ENCODE measurements around the gene ELAVL3. TPM values are rescaled to one million over a fixed set of nuclear protein-coding genes. Genes with fewer than 3 reads are reported as not detected.

ELAVL3 gene
- total RNA-seq: not detected
- long read RNA-seq: 0 reads

- Histone ChIP-seq H3K27me3 (peaks cover 0 to 12% of the 10 kb centered on the region in 2 donors), H3K4me3 (no peak within 1 kb of the TSS), H3K4me1 (peaks cover 0 to 26% (median 4%) of the 10 kb centered on the region in 4 donors), H3K27ac (no peak within 1 kb of the TSS), H3K36me3 (no peaks in the 10 kb centered on the region), H3K9me3 (no peaks in the 10 kb centered on the region)
- DNase-seq (no peak), ATAC-seq (no peak)
- intact Hi-C loops (cut with DNase I): no loop called here
- TF ChIP-seq POLR2A (IDR thresholded peaks at IDR 0.05) (no peak), CTCF (IDR thresholded peaks at IDR 0.05) (no peak)
- WGBS (ENCODE audit: insufficient coverage, low coverage, low lambda C conversion rate, missing lambda C conversion rate): 19% methylated on average over 3 of the region's 77 CpGs
Measured at GRCh38 chr19:11480715-11481533, at the start of gene ELAVL3. Gene ELAVL3 (minus strand): TSS chr19:11481046. CDS start chr19:11480608, 438 bp downstream.

- WGBS (ENCODE audit: insufficient coverage, low coverage, low lambda C conversion rate, missing lambda C conversion rate): 36% methylated on average over 5 of the region's 9 CpGs
- H3K27me3 ChIP-seq: no peaks in the 10 kb centered on the region
Measured at GRCh38 chr19:11530432-11530831, 49.6 kb upstream of the ELAVL3 start.

GRCh38 chr19:11528551-11529341 lies 47.9 kb upstream of the ELAVL3 start, which contains the start of gene ECSIT:
Gene ECSIT (minus strand): TSS chr19:11529134. CDS start chr19:11519170, 9,964 bp downstream.
- 0% methylated on average over 13 of the region's 47 CpGs for WGBS (ENCODE audit: insufficient coverage, low coverage, low lambda C conversion rate, missing lambda C conversion rate)
- peak within 1 kb of the TSS; percentile 81 to 84 (median 84) for H3K4me3 ChIP-seq
- H3K4me1 ChIP-seq: peaks cover 0 to 15% (median 4%) of the 10 kb centered on the region in 4 donors
- H3K27ac ChIP-seq: peak within 1 kb of the TSS; percentile 64 to 86 (median 83)
- peak; percentile 97 to 99 (median 98) for ATAC-seq
- no peaks in the 10 kb centered on the region for H3K36me3 ChIP-seq
- H3K27me3 ChIP-seq: no peaks in the 10 kb centered on the region
- intact Hi-C loops (cut with DNase I): no loop called here
- H3K9me3 ChIP-seq: no peaks in the 10 kb centered on the region
- DNase-seq: peak; percentile 95 to 98 (median 97)
- TF ChIP-seq POLR2A (IDR thresholded peaks at IDR 0.05) (peak; percentile 57), CTCF (IDR thresholded peaks at IDR 0.05) (no peak)

More at GRCh38 chr19:11530432-11530831, 49.6 kb upstream of the ELAVL3 start:
- ATAC-seq (peak; percentile 51 to 68 (median 66)), DNase-seq (peak; percentile 79 to 88 (median 88))
- H3K36me3 ChIP-seq: no peaks in the 10 kb centered on the region
- intact Hi-C loops (cut with DNase I): no loop called here
- H3K4me1 ChIP-seq: peaks cover 0 to 15% (median 4%) of the 10 kb centered on the region in 4 donors
- H3K27ac ChIP-seq: no peak overlapping the region
- TF ChIP-seq CTCF (IDR thresholded peaks at IDR 0.05): peak in 2 of 4 donors; percentile 40 to 50
- no peak for TF ChIP-seq POLR2A (IDR thresholded peaks at IDR 0.05)
- no peaks in the 10 kb centered on the region for H3K9me3 ChIP-seq
- no peak overlapping the region for H3K4me3 ChIP-seq

GRCh38 chr19:11519138-11519537 lies 38.3 kb upstream of the ELAVL3 start:
- H3K36me3 ChIP-seq: peaks cover 0 to 7% (median 3%) of the 10 kb centered on the region in 4 donors
- ATAC-seq (no peak), DNase-seq (no peak)
- intact Hi-C loops (cut with DNase I): no loop called here
- no peaks in the 10 kb centered on the region for H3K4me1 ChIP-seq
- no peak overlapping the region for H3K27ac ChIP-seq
- TF ChIP-seq POLR2A (IDR thresholded peaks at IDR 0.05) (no peak), CTCF (IDR thresholded peaks at IDR 0.05) (no peak)
- 100% methylated on average over 1 of the region's 9 CpGs for WGBS (ENCODE audit: insufficient coverage, low coverage, low lambda C conversion rate, missing lambda C conversion rate)
- no peak overlapping the region for H3K4me3 ChIP-seq
- H3K27me3 ChIP-seq: no peaks in the 10 kb centered on the region
- no peaks in the 10 kb centered on the region for H3K9me3 ChIP-seq
